Measurements from ENCODE around the gene GLMN.

GLMN gene

DNA sequence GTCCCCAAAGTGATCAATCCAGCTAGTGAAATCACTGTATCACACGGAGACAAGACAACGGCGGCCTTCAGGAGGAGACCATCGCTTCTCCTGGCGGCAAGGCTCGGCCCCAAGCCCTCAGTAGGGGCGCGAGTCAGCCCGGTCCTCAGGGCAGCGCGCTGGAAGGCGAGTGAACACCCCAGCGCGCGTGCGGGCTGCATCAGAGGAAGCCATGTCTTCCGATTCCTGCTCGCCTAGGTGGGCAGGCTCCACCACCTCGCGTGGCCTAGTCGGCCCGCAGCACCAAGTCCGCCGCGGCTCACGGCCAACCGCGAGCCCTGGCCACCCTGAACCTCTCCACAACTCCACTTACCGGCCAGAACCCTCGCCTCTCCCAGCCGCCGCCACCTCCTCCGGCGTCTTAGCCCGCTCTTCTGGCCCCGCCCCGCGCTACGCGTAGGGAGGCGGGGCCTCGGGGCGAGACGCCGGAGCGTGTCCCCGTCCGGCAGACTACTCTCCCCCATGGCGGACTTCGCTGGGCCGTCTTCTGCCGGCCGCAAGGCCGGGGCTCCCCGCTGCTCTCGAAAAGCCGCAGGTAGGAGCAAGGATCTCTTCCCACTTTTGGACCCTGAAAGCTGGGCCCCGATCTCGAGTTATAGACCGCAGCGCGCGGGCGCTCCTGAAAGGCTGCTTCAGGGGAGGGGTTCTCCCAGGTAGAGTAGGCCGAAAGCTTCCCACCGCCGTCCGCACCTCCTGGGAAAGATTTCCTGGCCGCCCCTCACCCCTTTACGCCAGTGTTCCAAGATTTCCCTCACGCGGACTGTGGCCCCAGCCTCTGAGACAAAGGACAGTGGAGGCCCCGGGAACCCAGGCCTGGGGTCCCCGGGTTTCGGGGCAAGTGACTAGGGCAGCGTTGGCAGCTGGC is at the start of gene GLMN, which contains the start of gene RPAP2:
TSS of gene GLMN (minus strand) at position 415 of the 904 bp plus-strand sequence. CDS start 988 bp downstream, outside the sequence.
TSS of gene RPAP2 (plus strand) at position 487 of the 904 bp plus-strand sequence. CDS start at position 502, 15 bp downstream.
- DNase-seq (ENCODE audit: low read depth in 2 of 2) = peak; percentile 55 to 56

DNA sequence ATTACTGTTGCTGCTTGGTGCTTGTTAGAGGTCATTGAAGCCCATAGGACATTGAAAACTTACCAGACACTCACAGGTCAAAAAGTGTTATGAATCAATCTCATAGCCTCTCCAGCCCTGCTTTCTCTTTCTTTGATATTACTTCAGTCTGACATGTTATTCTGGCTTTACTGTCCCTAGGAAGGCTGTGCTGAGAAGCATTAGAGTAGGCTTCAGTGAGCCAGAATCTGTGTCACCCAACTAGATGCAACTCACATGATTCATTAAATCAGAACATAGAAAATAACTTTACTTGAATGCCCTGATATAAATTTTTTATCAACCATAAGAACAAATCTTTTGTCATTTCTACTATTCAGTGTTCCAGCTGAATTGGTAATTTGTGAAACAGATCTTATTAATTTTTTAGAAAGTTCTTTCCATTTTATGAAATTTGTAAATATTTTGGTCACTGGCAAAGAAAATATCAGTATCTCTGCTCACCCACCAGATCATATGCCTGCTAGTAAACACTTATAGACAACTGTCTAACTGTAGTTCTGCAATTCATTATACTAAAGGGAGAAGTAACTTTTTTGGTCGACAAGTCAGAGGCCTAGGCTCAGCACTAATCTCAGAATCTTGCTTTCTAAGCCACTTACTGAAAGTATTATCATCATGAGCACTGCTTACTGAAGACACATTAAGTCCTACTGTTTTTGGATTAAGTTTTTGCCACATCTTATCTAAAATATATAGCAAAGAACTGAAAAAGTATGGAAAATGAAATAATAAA is 48.3 kb upstream of the GLMN start:
- DNase-seq (ENCODE audit: low read depth in 2 of 2) = no peak

DNA sequence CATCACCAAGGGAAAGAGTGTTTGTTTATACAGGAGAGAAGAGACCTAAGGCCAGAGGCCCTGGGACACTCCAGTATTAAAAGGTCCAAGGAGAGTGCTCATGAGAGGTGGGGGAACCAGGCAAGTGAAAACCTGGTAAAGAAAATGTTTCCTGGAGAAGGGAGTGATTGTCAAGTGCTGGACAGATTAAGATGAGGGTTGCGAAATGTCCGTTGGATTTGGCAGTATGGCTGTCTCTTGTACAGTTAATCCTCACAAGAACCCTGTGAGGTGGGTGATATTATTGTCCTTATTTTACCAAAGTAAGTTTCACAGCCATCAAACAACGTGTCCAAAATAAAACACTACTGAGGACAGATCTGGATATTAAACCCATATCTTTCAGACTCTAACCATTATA is 44.3 kb upstream of the GLMN start:
- no peak for DNase-seq (ENCODE audit: low read depth in 2 of 2)

- DNase-seq (ENCODE audit: low read depth in 2 of 2) = no peak
These were observed 43.6 kb upstream of the GLMN start for GRCh38 chr1:92342401-92342800.

GRCh38 chr1:92340154-92340553 is 41.4 kb upstream of the GLMN start:
- no peak for DNase-seq (ENCODE audit: low read depth in 2 of 2)

- DNase-seq (ENCODE audit: low read depth in 2 of 2) = no peak
These were observed 34.9 kb upstream of the GLMN start for GRCh38 chr1:92333668-92334067.

- no peak for DNase-seq (ENCODE audit: low read depth in 2 of 2)
These were observed 30.8 kb upstream of the GLMN start for GRCh38 chr1:92329347-92330129.

- DNase-seq (ENCODE audit: low read depth in 2 of 2) = no peak
These were observed 29.0 kb upstream of the GLMN start for GRCh38 chr1:92327794-92328193.

GRCh38 chr1:92326681-92327080 is 27.9 kb upstream of the GLMN start:
- no peak for DNase-seq (ENCODE audit: low read depth in 2 of 2)

DNA sequence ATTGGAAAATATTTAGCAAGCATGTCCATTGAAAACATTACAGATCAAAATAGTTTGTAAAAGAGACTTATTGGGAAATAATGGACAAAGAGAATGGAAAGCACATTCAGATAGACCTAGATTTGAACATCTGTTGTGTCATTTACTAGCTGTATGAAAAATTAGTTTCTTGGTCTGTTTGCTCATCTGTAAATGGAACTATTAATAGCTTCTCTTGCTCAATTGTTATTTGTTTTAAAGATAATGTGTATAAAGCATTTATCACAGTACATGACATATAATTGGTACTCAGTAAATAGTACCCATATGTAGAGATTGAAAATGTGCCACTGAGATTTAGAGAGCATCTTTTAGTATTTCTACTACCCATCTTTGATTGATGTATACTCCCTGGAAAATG is 26.0 kb upstream of the GLMN start:
- DNase-seq (ENCODE audit: low read depth in 2 of 2) = no peak

DNA sequence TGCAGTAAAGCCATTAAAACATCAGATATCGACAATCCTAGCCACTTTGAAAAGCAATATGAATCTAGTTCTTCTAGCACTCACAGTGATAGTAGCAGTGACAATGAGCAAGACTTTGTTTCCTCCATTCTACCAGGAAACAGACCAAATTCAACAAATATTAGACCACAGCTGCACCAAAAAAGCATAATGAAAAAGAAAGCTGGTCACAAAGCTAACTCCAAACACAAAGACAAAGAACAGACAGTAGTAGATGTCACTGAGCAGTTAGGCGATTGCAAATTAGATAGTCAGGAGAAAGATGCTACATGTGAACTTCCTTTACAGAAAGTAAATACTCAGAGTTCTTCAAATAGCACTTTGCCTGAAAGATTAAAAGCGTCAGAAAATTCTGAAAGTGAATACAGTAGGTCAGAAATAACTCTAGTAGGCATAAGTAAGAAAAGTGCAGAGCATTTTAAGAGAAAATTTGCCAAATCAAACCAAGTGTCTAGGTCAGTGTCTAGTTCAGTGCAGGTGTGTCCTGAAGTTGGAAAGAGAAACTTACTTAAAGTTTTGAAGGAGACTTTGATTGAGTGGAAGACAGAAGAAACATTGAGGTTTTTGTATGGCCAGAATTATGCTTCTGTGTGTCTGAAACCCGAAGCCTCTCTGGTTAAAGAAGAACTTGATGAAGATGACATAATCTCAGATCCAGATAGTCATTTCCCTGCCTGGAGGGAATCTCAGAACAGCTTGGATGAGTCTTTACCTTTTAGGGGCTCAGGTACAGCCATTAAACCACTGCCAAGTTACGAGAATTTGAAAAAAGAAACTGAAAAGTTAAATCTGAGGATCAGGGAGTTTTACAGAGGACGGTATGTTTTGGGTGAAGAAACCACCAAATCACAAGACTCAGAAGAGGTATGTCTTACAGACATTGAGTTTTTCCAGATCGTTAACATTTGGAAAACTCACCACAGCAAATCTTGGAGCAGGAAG is 25.0 kb upstream of the GLMN start:
- no peak for DNase-seq (ENCODE audit: low read depth in 2 of 2)

GRCh38 chr1:92317836-92318493 is 19.2 kb upstream of the GLMN start:
- no peak for DNase-seq (ENCODE audit: low read depth in 2 of 2)

GRCh38 chr1:92315766-92316599 is 17.2 kb upstream of the GLMN start:
- DNase-seq (ENCODE audit: low read depth in 2 of 2) = no peak

DNA sequence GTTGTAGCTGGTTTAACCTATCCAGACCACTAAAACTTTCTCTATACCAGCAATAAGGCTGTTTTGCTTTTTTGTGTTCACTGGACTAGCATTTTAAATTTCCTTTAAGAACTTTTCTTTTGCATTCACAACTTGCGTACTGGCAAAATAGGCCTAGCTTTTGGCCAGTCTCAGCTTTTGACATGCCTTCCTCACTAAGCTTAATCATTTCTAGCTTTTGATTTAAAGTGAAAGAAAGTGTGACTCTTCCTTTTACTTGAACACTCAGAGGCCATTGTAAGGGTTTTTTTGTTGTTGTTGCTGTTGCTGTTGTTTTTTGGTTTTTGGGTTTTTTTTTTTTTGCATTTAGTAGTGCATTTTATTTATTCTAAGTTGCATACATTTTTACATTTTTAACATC is 15.2 kb upstream of the GLMN start:
- DNase-seq (ENCODE audit: low read depth in 2 of 2) = no peak

GRCh38 chr1:92310185-92310597 is 11.4 kb upstream of the GLMN start:
- no peak for DNase-seq (ENCODE audit: low read depth in 2 of 2)

- DNase-seq (ENCODE audit: low read depth in 2 of 2) = no peak
These were observed 9.2 kb upstream of the GLMN start for GRCh38 chr1:92307980-92308379.

DNA sequence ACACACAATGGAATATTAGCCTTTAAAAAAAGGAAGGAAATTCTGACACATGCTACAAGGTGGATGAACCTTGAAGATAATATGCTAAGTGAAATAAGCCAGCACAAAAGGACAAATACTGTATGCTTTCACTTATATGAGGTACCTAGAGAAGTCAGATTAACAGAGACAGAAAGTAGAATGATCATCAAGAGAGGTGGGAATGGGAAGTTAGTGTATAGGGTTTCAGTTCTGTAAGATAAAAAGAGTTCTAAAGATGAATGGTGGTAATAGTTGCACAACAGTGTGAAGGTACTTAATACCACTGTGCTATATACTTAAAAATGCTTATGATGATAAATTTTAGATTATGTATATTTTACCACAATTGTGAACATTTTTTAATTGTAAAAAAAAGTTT is 7.2 kb upstream of the GLMN start:
- DNase-seq (ENCODE audit: low read depth in 2 of 2) = no peak

DNA sequence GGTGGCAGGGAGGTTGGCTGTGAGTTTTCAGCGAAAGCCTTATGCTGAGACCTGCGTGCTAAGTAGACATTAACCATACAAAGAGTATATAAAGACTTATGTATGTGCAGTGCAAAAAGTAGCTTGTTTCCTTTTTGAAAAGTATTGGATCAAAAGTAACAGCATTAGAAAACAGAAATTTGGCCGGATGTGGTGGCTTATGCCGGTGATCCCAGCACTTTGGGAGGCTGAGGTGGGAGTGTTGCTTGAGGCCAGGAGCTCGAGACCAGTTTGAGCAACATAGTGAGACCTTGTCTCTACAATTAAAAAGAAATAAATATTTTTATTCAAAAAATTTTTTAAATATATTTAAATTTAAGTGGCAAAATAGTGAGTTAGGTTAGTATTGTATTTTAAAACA is 2.2 kb upstream of the GLMN start:
- DNase-seq (ENCODE audit: low read depth in 2 of 2) = no peak

DNA sequence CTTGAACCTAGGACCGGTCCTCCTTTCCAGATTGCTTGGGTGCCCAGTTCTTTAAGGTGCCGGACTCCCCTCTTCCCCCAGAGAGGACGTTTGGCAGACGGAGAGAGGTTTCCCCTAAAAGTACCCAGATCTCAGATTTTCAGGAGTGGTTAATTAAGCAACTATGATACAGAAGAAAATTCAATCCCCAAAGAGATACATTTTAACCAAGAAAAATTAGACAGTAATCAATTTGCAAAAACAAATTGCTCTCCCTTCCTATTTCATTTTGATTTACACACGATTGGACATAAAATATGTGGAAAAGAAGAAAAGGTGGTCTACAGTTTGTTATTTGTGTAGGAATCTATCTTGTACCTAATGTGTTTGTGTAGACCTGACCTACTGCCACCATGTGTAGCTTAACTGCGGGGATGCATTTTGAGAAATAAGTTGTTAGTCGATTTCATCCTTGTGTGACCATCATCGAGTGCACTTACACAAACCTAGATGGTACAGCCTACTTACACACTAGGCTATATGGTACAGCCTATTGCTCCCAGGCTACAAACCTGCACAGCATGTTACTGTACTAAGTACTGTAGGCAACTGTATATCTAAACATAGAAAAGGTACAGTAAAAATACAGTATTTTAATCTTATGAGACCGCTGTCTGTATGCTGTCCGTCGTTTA is 827 bp upstream of the GLMN start:
- DNase-seq (ENCODE audit: low read depth in 2 of 2) = no peak

Data from fibroblast of skin of left quadriceps (primary cell).